GM12878 (cell line): ENCODE measurements around the gene TLE3. TPM values are rescaled to one million over a fixed set of nuclear protein-coding genes. Genes with fewer than 3 reads are reported as not detected.

Experiments used
- ATAC-seq: fragments of 200-7000 bp; cut with Tn5 transposase; 3 replicates; pipeline ENCODE4 v1.9.1; 2020; ENCODE audit warnings: mild to moderate bottlenecking, moderate library complexity
- BruUV-seq: library from RNA; stranded (reverse); fragments of 400-500 nt; replicated peaks from 2 replicates; lab custom pipeline; 2021; lab: Mats Ljungman, UMichigan
- CTCF ChIA-PET: fragments of 300-600 bp; sonication (Branson Sonifier 250); formaldehyde crosslinking; extraction: SDS; loops from one replicate; lab custom pipeline; 2021; ENCODE audit warnings: inconsistent platforms; lab: Yijun Ruan, JAX
- POLR2A ChIA-PET: fragments of 350-600 bp; formaldehyde crosslinking; extraction: SDS; loops from one replicate; lab custom pipeline; 2021; ENCODE audit warnings: inconsistent platforms; lab: Charles Lee
- RAD21 ChIA-PET: fragments of 300-600 bp; sonication (Branson Sonifier 250); formaldehyde crosslinking; loops from one replicate; lab custom pipeline; 2023; ENCODE audit warnings: antibody characterized with exemption; ENCODE audit not compliant: unreplicated experiment; lab: Charles Lee
- SMC1A ChIA-PET: fragments of 300-600 bp; sonication (Branson Sonifier 250); formaldehyde crosslinking; loops from one replicate; lab custom pipeline; 2023; ENCODE audit not compliant: unreplicated experiment, uncharacterized antibody; lab: Charles Lee
- DNase-seq: peaks from one replicate; pipeline ENCODE4 v3.0.0-alpha.2; 2011; ENCODE audit warnings: low read depth, low spot score
- FAIRE-seq: peaks from 3 replicates; lab custom pipeline; 2011; peaks lifted over from hg19 to GRCh38; lab: Jason Lieb, UNC
- H2AFZ ChIP-seq: 2 replicates; pipeline ENCODE4 v1.6.0; 2011; ENCODE audit warnings: low read depth, low read length, control low read depth; ENCODE audit not compliant: control insufficient read depth
- H3K27ac ChIP-seq: 2 replicates; pipeline ENCODE4 v1.5.1; 2011; ENCODE audit warnings: control low read depth; ENCODE audit not compliant: control insufficient read depth, insufficient read depth
- H3K27me3 ChIP-seq, 2 experiments: replicated peaks in 1 of 2; 2 replicates each; pipeline versions ENCODE4 v1.6.0 to v1.6.1; 2011; ENCODE audit warnings: low read length in 1 of 2; ENCODE audit not compliant: control insufficient read depth in 2 of 2, insufficient read depth in 2 of 2
- H3K36me3 ChIP-seq, 2 experiments: 2 replicates each; pipeline ENCODE4 v1.5.1; 2011; ENCODE audit warnings: low read length in 1 of 2; ENCODE audit not compliant: control insufficient read depth in 2 of 2, insufficient read depth in 2 of 2
- H3K4me1 ChIP-seq: 2 replicates; pipeline ENCODE4 v1.6.1; 2011; ENCODE audit warnings: mild to moderate bottlenecking, low read length, moderate library complexity, mixed read lengths; ENCODE audit not compliant: control insufficient read depth, insufficient read depth
- H3K4me2 ChIP-seq: 2 replicates; pipeline ENCODE4 v1.6.0; 2011; ENCODE audit warnings: control low read depth; ENCODE audit not compliant: control insufficient read depth, insufficient read depth
- H3K4me3 ChIP-seq: fragments of 200-600 bp; sonication (generic); 2 replicates; pipeline ENCODE4 v1.5.1; 2016
- H3K79me2 ChIP-seq: 2 replicates; pipeline ENCODE4 v1.6.0; 2011; ENCODE audit warnings: low read length; ENCODE audit not compliant: control insufficient read depth, insufficient read depth
- H3K9ac ChIP-seq: 2 replicates; pipeline ENCODE4 v1.8.0; 2011; ENCODE audit warnings: low read length, control low read depth, mixed read lengths; ENCODE audit not compliant: control insufficient read depth, insufficient read depth
- H3K9me3 ChIP-seq: replicated peaks from 3 replicates; pipeline ENCODE4 v1.5.1; 2011; ENCODE audit warnings: mild to moderate bottlenecking, low read length; ENCODE audit not compliant: control insufficient read depth, insufficient read depth
- H4K20me1 ChIP-seq: 2 replicates; pipeline ENCODE4 v1.6.0; 2011; ENCODE audit not compliant: control insufficient read depth, insufficient read depth
- E2F8 ChIP-seq: fragments of 450-650 bp; IDR thresholded peaks from 2 replicates; pipeline ENCODE4 v1.6.1; 2018; ENCODE audit warnings: mild to moderate bottlenecking, low read depth, moderate library complexity; ENCODE audit not compliant: partially characterized antibody
- GABPA ChIP-seq: IDR thresholded peaks from 2 replicates; pipeline ENCODE4 v1.6.1; 2014; ENCODE audit warnings: antibody characterized with exemption, low read depth, mild to moderate bottlenecking, inconsistent platforms
- MLLT1 ChIP-seq: fragments of 450-650 bp; IDR thresholded peaks from 2 replicates; pipeline ENCODE4 v1.6.1; 2016; ENCODE audit warnings: mild to moderate bottlenecking
- RELB ChIP-seq: fragments of 450-650 bp; IDR thresholded peaks from 2 replicates; pipeline ENCODE4 v1.6.1; 2017; ENCODE audit warnings: low read depth, mild to moderate bottlenecking, moderate library complexity
- SRF ChIP-seq, 2 experiments: IDR thresholded peaks; 2 replicates each; pipeline ENCODE4 v1.6.1; 2011; ENCODE audit warnings: low read depth in 2 of 2, low read length in 2 of 2, mild to moderate bottlenecking in 1 of 2, moderate library complexity in 1 of 2
- WGBS: methylation state at CpG from one replicate; pipeline ENCODE4 v1.1.6; 2016; ENCODE audit warnings: low lambda C conversion rate; ENCODE audit not compliant: insufficient replicate concordance, insufficient coverage; ENCODE audit errors: missing lambda C conversion rate; 5-methylcytosine and 5-hydroxymethylcytosine counted together
- in situ Hi-C: fragments of 300-500 bp; cut with MboI; formaldehyde crosslinking; loops from 9 replicates; pipeline ENCODE4 v1.14.3; 2018; ENCODE audit warnings: mixed read lengths
- intact Hi-C: fragments of 100-400 bp; cut with micrococcal nuclease; formaldehyde crosslinking; loops from one replicate; pipeline ENCODE4 v1.14.2; 2022; ENCODE audit not compliant: unreplicated experiment
- polyA plus RNA-seq, 11 experiments: library from polyadenylated mRNA; depleted of rRNA in 4 of 11; unstranded in 6 of 11; stranded (reverse) in 5 of 11; fragments of >200 nt; fragmentation: Nextera tagmentation in 4 of 11; fragmentation: Illumina TruSeq in 1 of 11; extraction: Ambion mirVana in 4 of 11; extraction: Trizol in 1 of 11; gene quantifications; 1 replicate in 1 of 11; 2 replicates in 10 of 11; pipeline versions ENCODE4 v1.2.1 to v1.2.3, GENCODE V29; 2011 to 2016; ENCODE audit warnings: inconsistent platforms in 2 of 11, missing spikeins in 2 of 11, low read depth in 1 of 11
- total RNA-seq, 4 experiments: library from RNA; depleted of rRNA in 3 of 4; stranded (reverse); fragments of >200 nt in 3 of 4; fragmentation: Illumina TruSeq in 1 of 4; extraction: Trizol in 1 of 4; gene quantifications; 2 replicates each; pipeline versions ENCODE4 v1.2.1 to v1.2.3, GENCODE V29; 2013 to 2021

The TLE3 gene
- total and polyA plus RNA-seq, 10 of the 15 experiments (the other 5 are each of a cell fraction or from before 2014, with no cell fraction given), result 1.2 to 65.5 (median 9.7) TPM

GRCh38 chr15:70092464-70093027 lies 5.2 kb downstream of the TLE3 start (continued):
- TF ChIP-seq E2F8, result no peak
- no peak for TF ChIP-seq GABPA
- no peak for TF ChIP-seq RELB

GRCh38 chr15:70091726-70092463 lies 5.8 kb downstream of the TLE3 start:
- 93% methylated on average over 12 of the region's 12 CpGs for WGBS
- peaks cover 15% of the 10 kb centered on the region for H3K4me1 ChIP-seq
- peak overlapping the region; percentile 42 for H3K4me3 ChIP-seq
- H4K20me1 ChIP-seq, result peaks cover 8% of the 10 kb centered on the region; the same call in 1 of the 2 replicates
- no peak overlapping the region for H3K27ac ChIP-seq
- ChIA-PET RAD21 (interaction anchor here (0.8 to 2.1 kb wide), 9 partner anchors 10 to 614 kb away, joined by 3 to 7 read pairs (median 4); no protein-coding TSS in a partner anchor), CTCF (interaction anchor here (0.8 to 2.0 kb wide), 6 partner anchors 8 to 516 kb away, joined by 3 to 5 read pairs (median 4); no protein-coding TSS in a partner anchor), POLR2A (interaction anchor here (0.8 to 1.5 kb wide), 4 partner anchors 11 to 56 kb away, joined by 3 to 4 read pairs (median 3); no protein-coding TSS in a partner anchor), SMC1A (interaction anchor here (0.5 to 2.3 kb wide), 15 partner anchors 9 to 1005 kb away, joined by 3 to 7 read pairs (median 4); no protein-coding TSS in a partner anchor)
- H3K79me2 ChIP-seq, result peaks cover 52% of the 10 kb centered on the region
- ATAC-seq, result peak; percentile 15
- no peaks in the 10 kb centered on the region for H3K27me3 ChIP-seq
- peaks cover 0 to 22% of the 10 kb centered on the region in 2 experiments; a peak in 2 of 4 replicates for H3K36me3 ChIP-seq
- no peaks in the 10 kb centered on the region for H3K9me3 ChIP-seq
- intact Hi-C loops (no loop called here), in situ Hi-C loops (no loop called here)
- H2AFZ ChIP-seq, result no peak overlapping the region
- no peak for FAIRE-seq
- TF ChIP-seq MLLT1, result 0 out of 2 replicates have a peak, but pooled peaks have one; percentile 28
- no peak for TF ChIP-seq SRF (IDR thresholded peaks at IDR 0.05; ENCODE audit: low read depth in 2 of 2, low read length in 2 of 2)
- peak overlapping the region; percentile 72 for H3K4me2 ChIP-seq
- no peak overlapping the region for H3K9ac ChIP-seq
- DNase-seq, result no peak
- BruUV-seq, result no TSS peak
